OCI-LY7 (cell line): Measurements from ENCODE around the gene ELMO1. TPM values are rescaled to one million over a fixed set of nuclear protein-coding genes. Genes with fewer than 3 reads are reported as not detected.

Experiments used
- BruUV-seq: library from RNA; stranded (reverse); fragments of 400-500 nt; replicated peaks from 2 replicates; lab custom pipeline; 2021; lab: Mats Ljungman, UMichigan
- CTCF ChIA-PET: fragments of 300-600 bp; sonication (Branson Sonifier 250); formaldehyde crosslinking; loops from one replicate; lab custom pipeline; 2022; ENCODE audit warnings: antibody characterized with exemption; ENCODE audit not compliant: unreplicated experiment; lab: Charles Lee
- POLR2A ChIA-PET: fragments of 300-600 bp; sonication (Branson Sonifier 250); formaldehyde crosslinking; loops from one replicate; lab custom pipeline; 2022; ENCODE audit warnings: antibody characterized with exemption; lab: Charles Lee
- DNase-seq: peaks from one replicate; pipeline ENCODE4 v3.0.0-alpha.2; 2015; ENCODE audit warnings: low spot score
- H2AFZ ChIP-seq: fragments of 200-600 bp; sonication (generic), shearing (Covaris generic); 2 replicates; pipeline ENCODE4 v1.6.1; 2014; ENCODE audit warnings: mild to moderate bottlenecking, antibody characterized with exemption, low read length, moderate library complexity
- H3K27ac ChIP-seq: fragments of 200-600 bp; sonication (generic); 2 replicates; pipeline ENCODE4 v1.5.1; 2014; ENCODE audit warnings: mixed run types, low read depth, mild to moderate bottlenecking, moderate library complexity, low read length, inconsistent platforms; ENCODE audit not compliant: poor library complexity, severe bottlenecking
- H3K36me3 ChIP-seq: fragments of 200-600 bp; sonication (generic); 2 replicates; pipeline ENCODE4 v1.6.1; 2014; ENCODE audit warnings: mild to moderate bottlenecking, antibody characterized with exemption, low read length, moderate library complexity, mixed read lengths; ENCODE audit not compliant: insufficient read depth
- H3K4me1 ChIP-seq: fragments of 200-600 bp; sonication (generic); 2 replicates; pipeline ENCODE4 v1.5.1; 2014; ENCODE audit warnings: mild to moderate bottlenecking, low read length; ENCODE audit not compliant: insufficient read depth, poor library complexity, severe bottlenecking
- H3K4me2 ChIP-seq: fragments of 200-600 bp; sonication (generic); 2 replicates; pipeline ENCODE4 v1.6.1; 2014; ENCODE audit warnings: mild to moderate bottlenecking, low read length
- H3K4me3 ChIP-seq: fragments of 200-600 bp; sonication (generic); 2 replicates; pipeline ENCODE4 v1.5.1; 2014; ENCODE audit warnings: mild to moderate bottlenecking, low read depth, low read length; ENCODE audit not compliant: poor library complexity, severe bottlenecking
- H3K79me2 ChIP-seq: fragments of 200-600 bp; sonication (generic); 2 replicates; pipeline ENCODE4 v1.6.1; 2016; ENCODE audit warnings: low read depth, mild to moderate bottlenecking, low read length, moderate library complexity, mixed read lengths; ENCODE audit not compliant: insufficient read depth
- H3K9me2 ChIP-seq: fragments of 200-600 bp; sonication (generic); 2 replicates; pipeline ENCODE4 v1.6.1; 2016; ENCODE audit warnings: mild to moderate bottlenecking, low read length, mixed read lengths; ENCODE audit not compliant: insufficient read depth
- H3K9me3 ChIP-seq: fragments of 200-600 bp; sonication (generic); 2 replicates; pipeline ENCODE4 v1.6.1; 2014; ENCODE audit warnings: mild to moderate bottlenecking, mixed run types, low read length, mixed read lengths
- H4K20me1 ChIP-seq: fragments of 200-600 bp; sonication (generic); 2 replicates; pipeline ENCODE4 v1.6.1; 2014; ENCODE audit warnings: mild to moderate bottlenecking, antibody characterized with exemption, low read length, moderate library complexity, mixed read lengths; ENCODE audit not compliant: insufficient read depth
- CTCF ChIP-seq: fragments of 200-600 bp; sonication (generic); conservative IDR thresholded peaks from 2 replicates; pipeline ENCODE4 v1.5.1; 2014; ENCODE audit warnings: mild to moderate bottlenecking, antibody characterized with exemption, low read length, moderate library complexity, mixed read lengths
- EZH2phosphoT487 ChIP-seq: fragments of 200-600 bp; sonication (generic); IDR thresholded peaks from 2 replicates; pipeline ENCODE4 v1.6.1; 2018; ENCODE audit warnings: low read depth, borderline replicate concordance, mild to moderate bottlenecking, mixed run types, antibody characterized with exemption, low read length, moderate library complexity, mixed read lengths
- intact Hi-C: fragments of 100-400 bp; cut with micrococcal nuclease; formaldehyde crosslinking; loops from one replicate; pipeline ENCODE4 v1.10.0; 2022; ENCODE audit not compliant: unreplicated experiment
- total RNA-seq, 2 experiments: library from RNA; depleted of rRNA in 1 of 2; stranded (reverse); fragments of >200 nt in 1 of 2; shearing (Covaris generic) in 1 of 2; gene quantifications; 2 replicates each; pipeline ENCODE4 v1.2.3, GENCODE V29; 2014 to 2022

Gene ELMO1
- total RNA-seq, 2 experiments from 2014 or later, result 101 to 103 TPM

- no peak for DNase-seq
- no peak overlapping the region for H3K4me3 ChIP-seq
- H3K79me2 ChIP-seq, result no peaks in the 10 kb centered on the region
- H3K36me3 ChIP-seq, result no peaks in the 10 kb centered on the region
- no TSS peak for BruUV-seq
- H3K9me2 ChIP-seq, result no peaks in the 10 kb centered on the region
- intact Hi-C loops, result no loop called here
- H3K27ac ChIP-seq, result no peak overlapping the region
- H2AFZ ChIP-seq, result no peak overlapping the region
- H3K9me3 ChIP-seq, result no peaks in the 10 kb centered on the region
- no peak overlapping the region for H3K4me2 ChIP-seq
- H3K4me1 ChIP-seq, result no peaks in the 10 kb centered on the region
- POLR2A ChIA-PET, result no interaction called here
- no peak for TF ChIP-seq EZH2phosphoT487
- no peak for TF ChIP-seq CTCF
- H4K20me1 ChIP-seq, result no peaks in the 10 kb centered on the region
- CTCF ChIA-PET, result no interaction called here
Observed at GRCh38 chr7:36827726-36828703, 620.6 kb downstream of the ELMO1 start.

- no peak for DNase-seq
- CTCF ChIA-PET, result no interaction called here
- H3K36me3 ChIP-seq, result no peaks in the 10 kb centered on the region
- no peak overlapping the region for H2AFZ ChIP-seq
- no peak overlapping the region for H3K27ac ChIP-seq
- no peaks in the 10 kb centered on the region for H4K20me1 ChIP-seq
- H3K4me3 ChIP-seq, result no peak overlapping the region
- H3K79me2 ChIP-seq, result no peaks in the 10 kb centered on the region
- no peaks in the 10 kb centered on the region for H3K9me3 ChIP-seq
- H3K9me2 ChIP-seq, result no peaks in the 10 kb centered on the region
- intact Hi-C loops, result no loop called here
- TF ChIP-seq EZH2phosphoT487 (no peak), CTCF (no peak)
- POLR2A ChIA-PET, result no interaction called here
- no peak overlapping the region for H3K4me2 ChIP-seq
- H3K4me1 ChIP-seq, result no peaks in the 10 kb centered on the region
- BruUV-seq, result no TSS peak
Observed at GRCh38 chr7:36825501-36825900, 623.2 kb downstream of the ELMO1 start.

- Histone ChIP-seq H3K4me1 (no peaks in the 10 kb centered on the region), H3K9me3 (no peaks in the 10 kb centered on the region), H2AFZ (no peak overlapping the region), H4K20me1 (no peaks in the 10 kb centered on the region), H3K4me2 (no peak overlapping the region), H3K36me3 (no peaks in the 10 kb centered on the region), H3K27ac (no peak overlapping the region), H3K4me3 (no peak overlapping the region), H3K9me2 (no peaks in the 10 kb centered on the region), H3K79me2 (no peaks in the 10 kb centered on the region)
- ChIA-PET POLR2A (no interaction called here), CTCF (no interaction called here)
- intact Hi-C loops, result no loop called here
- TF ChIP-seq EZH2phosphoT487, result no peak
- no peak for TF ChIP-seq CTCF
- BruUV-seq, result no TSS peak
- no peak for DNase-seq
Observed at GRCh38 chr7:36823353-36823752, 625.3 kb downstream of the ELMO1 start.
